HFFc6 (cell line): ENCODE measurements around the gene PLPP7. TPM values are rescaled to one million over a fixed set of nuclear protein-coding genes. Genes with fewer than 3 reads are reported as not detected.

Experiments used
- DNase-seq: peaks from one replicate; pipeline ENCODE4 v3.0.0-alpha.2; 2018
- H3K27ac Mint-ChIP-seq: 2 replicates; pipeline ENCODE4 v1.8.0; 2020; ENCODE audit warnings: mild to moderate bottlenecking, mixed read lengths
- H3K27me3 Mint-ChIP-seq: 2 replicates; pipeline ENCODE4 v1.8.0; 2021; ENCODE audit warnings: mild to moderate bottlenecking, moderate library complexity, mixed read lengths; ENCODE audit not compliant: insufficient read depth
- H3K36me3 Mint-ChIP-seq: 2 replicates; pipeline ENCODE4 v1.8.0; 2021; ENCODE audit warnings: low read depth, mixed read lengths
- H3K4me1 Mint-ChIP-seq: 2 replicates; pipeline ENCODE4 v1.8.0; 2020; ENCODE audit warnings: low read depth, mixed read lengths
- H3K4me3 Mint-ChIP-seq: 2 replicates; pipeline ENCODE4 v1.8.0; 2020; ENCODE audit warnings: mild to moderate bottlenecking, moderate library complexity, mixed read lengths
- H3K9me3 Mint-ChIP-seq: 2 replicates; pipeline ENCODE4 v1.8.0; 2020; ENCODE audit warnings: mild to moderate bottlenecking, mixed read lengths
- CTCF ChIP-seq: fragments of 200-600 bp; sonication (generic); IDR thresholded peaks from 2 replicates; pipeline ENCODE4 v1.5.0; 2021; ENCODE audit warnings: antibody characterized with exemption, mild to moderate bottlenecking
- total RNA-seq, 6 experiments: library from RNA; stranded (reverse); fragmentation: NEBNext Ultra II Directional; extraction: Animal tissue kit (Norgen Biotek cat#: 25700); gene quantifications; 2 replicates in 1 of 6; 3 replicates in 5 of 6; pipeline ENCODE4 v1.2.3, GENCODE V29; 2021

PLPP7 gene
- total RNA-seq, 6 experiments from 2014 or later, result 1.2 to 10.2 (median 1.9) TPM

- no peak for TF ChIP-seq CTCF
- Mint-ChIP-seq H3K27me3 (no peaks in the 10 kb centered on the region; the same call in 1 of the 2 replicates), H3K36me3 (no peaks in the 10 kb centered on the region), H3K27ac (no peak overlapping the region), H3K4me1 (peaks cover 12% of the 10 kb centered on the region), H3K4me3 (no peak overlapping the region), H3K9me3 (no peaks in the 10 kb centered on the region)
- DNase-seq, result no peak
Measured at GRCh38 chr9:131253891-131254491, 35.5 kb upstream of the PLPP7 start.

GRCh38 chr9:131254626-131255025 lies 34.9 kb upstream of the PLPP7 start:
- Mint-ChIP-seq H3K4me3 (no peak overlapping the region), H3K9me3 (no peaks in the 10 kb centered on the region), H3K27me3 (no peaks in the 10 kb centered on the region; the same call in 1 of the 2 replicates), H3K27ac (no peak overlapping the region), H3K4me1 (peaks cover 12% of the 10 kb centered on the region), H3K36me3 (no peaks in the 10 kb centered on the region)
- no peak for TF ChIP-seq CTCF
- no peak for DNase-seq

GRCh38 chr9:131255676-131256197 lies 33.8 kb upstream of the PLPP7 start:
- no peak for TF ChIP-seq CTCF
- Mint-ChIP-seq H3K4me3 (peak overlapping the region; percentile 32), H3K4me1 (peaks cover 12% of the 10 kb centered on the region), H3K36me3 (no peaks in the 10 kb centered on the region), H3K27ac (peak overlapping the region; percentile 81), H3K27me3 (peaks cover 6% of the 10 kb centered on the region), H3K9me3 (no peaks in the 10 kb centered on the region)
- DNase-seq, result no peak

DNA sequence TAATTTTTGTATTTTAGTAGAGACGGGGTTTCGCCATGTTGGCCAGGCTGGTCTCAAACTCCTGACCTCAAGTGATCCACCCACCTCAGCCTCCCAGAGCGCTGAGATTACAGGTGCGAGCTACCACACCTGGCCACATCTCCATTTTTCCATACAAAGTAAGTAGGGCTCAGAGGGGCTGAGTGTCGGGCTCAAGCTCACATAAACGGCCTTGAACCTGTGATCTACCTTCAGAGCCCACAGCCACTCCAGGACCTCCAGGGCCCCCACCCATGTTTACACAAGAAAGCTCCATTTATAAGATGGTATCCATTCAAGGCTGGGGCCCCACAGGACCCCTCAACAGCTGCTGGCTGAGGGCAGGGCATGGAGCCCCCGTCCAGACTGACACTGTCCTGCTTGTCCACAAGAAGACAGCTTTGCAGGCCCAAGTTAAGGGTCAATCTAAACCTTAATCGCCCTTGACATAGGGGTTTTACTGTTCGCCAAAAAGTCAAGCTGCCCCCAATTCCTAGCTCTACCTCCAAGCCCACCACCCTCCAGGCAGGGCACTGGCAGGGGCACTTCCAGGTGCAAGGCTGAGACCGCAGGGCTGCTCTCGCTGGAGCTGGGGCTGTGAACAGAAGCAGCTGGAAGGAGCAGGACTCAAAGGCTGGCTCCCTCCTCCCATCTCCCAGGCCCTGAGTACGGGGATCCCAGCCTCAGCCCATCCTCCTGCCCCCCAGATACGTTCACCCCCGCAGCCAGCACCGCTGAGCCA lies 32.1 kb upstream of the PLPP7 start:
- H3K36me3 Mint-ChIP-seq, result no peaks in the 10 kb centered on the region
- H3K9me3 Mint-ChIP-seq, result no peaks in the 10 kb centered on the region
- no peak overlapping the region for H3K27ac Mint-ChIP-seq
- peaks cover 10% of the 10 kb centered on the region for H3K27me3 Mint-ChIP-seq
- TF ChIP-seq CTCF, result no peak
- no peak for DNase-seq
- H3K4me1 Mint-ChIP-seq, result peaks cover 13% of the 10 kb centered on the region
- no peak overlapping the region for H3K4me3 Mint-ChIP-seq

DNA sequence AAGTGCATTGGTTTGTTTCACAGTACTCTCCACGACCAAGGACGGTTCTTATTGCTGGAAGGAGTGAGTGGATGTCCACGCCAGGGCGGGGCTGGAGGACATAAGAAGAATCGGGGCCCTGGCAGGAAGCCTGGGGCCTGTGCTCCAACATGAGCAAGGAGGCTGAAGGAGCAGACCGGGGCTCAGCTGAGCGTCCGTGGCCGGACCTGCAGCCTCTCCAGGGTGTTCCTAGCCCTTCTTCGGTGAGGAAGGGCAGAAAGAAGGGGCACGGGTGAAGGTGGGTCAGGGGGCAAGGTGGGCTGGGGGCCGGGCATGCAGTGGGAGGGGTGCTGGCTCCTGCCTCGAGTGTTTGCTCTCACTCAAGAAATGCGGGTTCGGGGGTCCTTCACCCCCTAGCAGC lies 31.3 kb upstream of the PLPP7 start:
- peaks cover 17% of the 10 kb centered on the region for H3K4me1 Mint-ChIP-seq
- DNase-seq, result no peak
- TF ChIP-seq CTCF, result no peak
- H3K4me3 Mint-ChIP-seq, result no peak overlapping the region
- no peaks in the 10 kb centered on the region for H3K36me3 Mint-ChIP-seq
- no peaks in the 10 kb centered on the region for H3K9me3 Mint-ChIP-seq
- peaks cover 10% of the 10 kb centered on the region for H3K27me3 Mint-ChIP-seq
- H3K27ac Mint-ChIP-seq, result no peak overlapping the region
